Measurements from ENCODE around the gene FGF8.

- TF ChIP-seq CTCF (IDR thresholded peaks at IDR 0.05 in 4 of 5, conservative IDR thresholded peaks at IDR 0.05 in 1 of 5) (no peak), POLR2A (IDR thresholded peaks at IDR 0.05) (peak; percentile 22 to 30)
Observed at GRCh38 chr10:101817337-101818118, 41.6 kb upstream of the FGF8 start.

All from gastrocnemius medialis (tissue), 4 donors.